HFFc6 (cell line): ENCODE data around the gene C1orf115. TPM values are rescaled to one million over a fixed set of nuclear protein-coding genes. Genes with fewer than 3 reads are reported as not detected.

Experiments used
- DNase-seq: peaks from one replicate; pipeline ENCODE4 v3.0.0-alpha.2; 2018
- H3K27ac Mint-ChIP-seq: 2 replicates; pipeline ENCODE4 v1.8.0; 2020; ENCODE audit warnings: mild to moderate bottlenecking, mixed read lengths
- H3K27me3 Mint-ChIP-seq: 2 replicates; pipeline ENCODE4 v1.8.0; 2021; ENCODE audit warnings: mild to moderate bottlenecking, moderate library complexity, mixed read lengths; ENCODE audit not compliant: insufficient read depth
- H3K36me3 Mint-ChIP-seq: 2 replicates; pipeline ENCODE4 v1.8.0; 2021; ENCODE audit warnings: low read depth, mixed read lengths
- H3K4me1 Mint-ChIP-seq: 2 replicates; pipeline ENCODE4 v1.8.0; 2020; ENCODE audit warnings: low read depth, mixed read lengths
- H3K4me3 Mint-ChIP-seq: 2 replicates; pipeline ENCODE4 v1.8.0; 2020; ENCODE audit warnings: mild to moderate bottlenecking, moderate library complexity, mixed read lengths
- H3K9me3 Mint-ChIP-seq: 2 replicates; pipeline ENCODE4 v1.8.0; 2020; ENCODE audit warnings: mild to moderate bottlenecking, mixed read lengths
- CTCF ChIP-seq: fragments of 200-600 bp; sonication (generic); IDR thresholded peaks from 2 replicates; pipeline ENCODE4 v1.5.0; 2021; ENCODE audit warnings: antibody characterized with exemption, mild to moderate bottlenecking
- long read RNA-seq: library from polyadenylated mRNA; unstranded; transcript quantifications from one replicate; pipeline ENCODE4 v2.0.0, GENCODE V29; 2019
- total RNA-seq, 6 experiments: library from RNA; stranded (reverse); fragmentation: NEBNext Ultra II Directional; extraction: Animal tissue kit (Norgen Biotek cat#: 25700); gene quantifications; 2 replicates in 1 of 6; 3 replicates in 5 of 6; pipeline ENCODE4 v1.2.3, GENCODE V29; 2021

Gene C1orf115
- total RNA-seq, result under 1 TPM; 0.08 to 0.50 (median 0.19) TPM
- long read RNA-seq, result 0 reads

GRCh38 chr1:220690140-220691052 is at the start of gene C1orf115:
TSS of gene C1orf115 (plus strand) at chr1:220690363. CDS start at chr1:220690403, 40 bp downstream.
- Mint-ChIP-seq H3K27me3 (peaks cover 3% of the 10 kb centered on the region), H3K4me3 (peak within 1 kb of the TSS; percentile 42), H3K27ac (no peak within 1 kb of the TSS), H3K36me3 (no peaks in the 10 kb centered on the region), H3K9me3 (no peaks in the 10 kb centered on the region), H3K4me1 (peaks cover 6% of the 10 kb centered on the region; the same call in 1 of the 2 replicates)
- DNase-seq, result no peak
- TF ChIP-seq CTCF, result peak; percentile 90

- H3K4me1 Mint-ChIP-seq, result no peaks in the 10 kb centered on the region
- no peak overlapping the region for H3K27ac Mint-ChIP-seq
- DNase-seq, result no peak
- no peaks in the 10 kb centered on the region for H3K9me3 Mint-ChIP-seq
- H3K27me3 Mint-ChIP-seq, result no peaks in the 10 kb centered on the region
- no peak overlapping the region for H3K4me3 Mint-ChIP-seq
- no peak for TF ChIP-seq CTCF
- H3K36me3 Mint-ChIP-seq, result no peaks in the 10 kb centered on the region
These were observed 47.9 kb upstream of the C1orf115 start for GRCh38 chr1:220642285-220642684.

- no peaks in the 10 kb centered on the region; the same call in 1 of the 2 replicates for H3K27me3 Mint-ChIP-seq
These were observed 37.2 kb upstream of the C1orf115 start for GRCh38 chr1:220652995-220653394.

GRCh38 chr1:220655509-220655908 is 34.7 kb upstream of the C1orf115 start:
- Mint-ChIP-seq H3K27ac (no peak overlapping the region), H3K4me1 (no peaks in the 10 kb centered on the region), H3K4me3 (no peak overlapping the region), H3K36me3 (no peaks in the 10 kb centered on the region), H3K27me3 (no peaks in the 10 kb centered on the region; the same call in 1 of the 2 replicates), H3K9me3 (no peaks in the 10 kb centered on the region)
- no peak for TF ChIP-seq CTCF
- no peak for DNase-seq

More at GRCh38 chr1:220652995-220653394, 37.2 kb upstream of the C1orf115 start:
- Mint-ChIP-seq H3K27ac (no peak overlapping the region), H3K4me1 (no peaks in the 10 kb centered on the region), H3K4me3 (no peak overlapping the region), H3K9me3 (no peaks in the 10 kb centered on the region), H3K36me3 (no peaks in the 10 kb centered on the region)
- TF ChIP-seq CTCF, result no peak
- DNase-seq, result no peak

- no peaks in the 10 kb centered on the region for H3K4me1 Mint-ChIP-seq
- no peak overlapping the region for H3K27ac Mint-ChIP-seq
- no peaks in the 10 kb centered on the region; the same call in 1 of the 2 replicates for H3K27me3 Mint-ChIP-seq
- TF ChIP-seq CTCF, result no peak
- H3K9me3 Mint-ChIP-seq, result no peaks in the 10 kb centered on the region
- DNase-seq, result no peak
- no peak overlapping the region for H3K4me3 Mint-ChIP-seq
- H3K36me3 Mint-ChIP-seq, result no peaks in the 10 kb centered on the region
These were observed 34.0 kb upstream of the C1orf115 start for GRCh38 chr1:220655961-220656740.
